GM12864 (cell line): Measurements from ENCODE around the gene FIBIN.

Experiments
- DNase-seq: peaks from one replicate; pipeline ENCODE4 v3.0.0-alpha.2; 2011; ENCODE audit warnings: low read depth
- H3K4me3 ChIP-seq: 2 replicates; pipeline ENCODE4 v1.5.1; 2011; ENCODE audit warnings: mild to moderate bottlenecking, low read depth, low read length, control low read depth
- CTCF ChIP-seq: IDR thresholded peaks from 2 replicates; pipeline ENCODE4 v1.5.1; 2011; ENCODE audit warnings: low read depth, mild to moderate bottlenecking, moderate library complexity, low read length, control low read depth, inconsistent platforms; ENCODE audit errors: missing control alignments

The FIBIN gene

GRCh38 chr11:26949846-26950245 is 44.1 kb upstream of the FIBIN start:
- TF ChIP-seq CTCF, result no peak
- H3K4me3 ChIP-seq, result no peak overlapping the region
- DNase-seq, result no peak

GRCh38 chr11:26950260-26950719 is 43.6 kb upstream of the FIBIN start:
- TF ChIP-seq CTCF, result no peak
- DNase-seq, result no peak
- H3K4me3 ChIP-seq, result no peak overlapping the region

- no peak overlapping the region for H3K4me3 ChIP-seq
- no peak for DNase-seq
- TF ChIP-seq CTCF, result no peak
These were observed 42.0 kb upstream of the FIBIN start for GRCh38 chr11:26951809-26952515.

- DNase-seq, result no peak
- H3K4me3 ChIP-seq, result no peak overlapping the region
- TF ChIP-seq CTCF, result no peak
These were observed 40.0 kb upstream of the FIBIN start for GRCh38 chr11:26953770-26954392.

GRCh38 chr11:26958005-26958701 is 35.8 kb upstream of the FIBIN start:
- DNase-seq, result no peak
- TF ChIP-seq CTCF, result no peak

GRCh38 chr11:26958702-26959049 is 35.2 kb upstream of the FIBIN start:
- no peak overlapping the region for H3K4me3 ChIP-seq
- no peak for TF ChIP-seq CTCF
- DNase-seq, result no peak

More at GRCh38 chr11:26958005-26958701, 35.8 kb upstream of the FIBIN start:
- H3K4me3 ChIP-seq, result no peak overlapping the region
